IMR-90 (cell line): ENCODE measurements around the gene NOX3. TPM values are rescaled to one million over a fixed set of nuclear protein-coding genes. Genes with fewer than 3 reads are reported as not detected.

Source experiments
- ATAC-seq: fragments of 200-7000 bp; cut with Tn5 transposase; 2 replicates; pipeline ENCODE4 v1.9.1; 2020; ENCODE audit warnings: low read depth, mild to moderate bottlenecking, moderate library complexity
- BruUV-seq: library from RNA; stranded (reverse); fragments of 400-500 nt; replicated peaks from 2 replicates; lab custom pipeline; 2021; lab: Mats Ljungman, UMichigan
- CTCF ChIA-PET: fragments of 300-600 bp; formaldehyde crosslinking; extraction: SDS; loops from one replicate; lab custom pipeline; 2021; ENCODE audit warnings: antibody characterized with exemption; lab: Yijun Ruan, JAX
- POLR2A ChIA-PET: fragments of 300-600 bp; sonication (Branson Sonifier 250); formaldehyde crosslinking; loops from one replicate; lab custom pipeline; 2022; ENCODE audit warnings: antibody characterized with exemption; ENCODE audit not compliant: unreplicated experiment; lab: Charles Lee
- DNase-seq: peaks from one replicate; pipeline ENCODE4 v3.0.0; 2013
- H2AFZ ChIP-seq: replicated peaks from 2 replicates; pipeline ENCODE3; 2013; ENCODE audit warnings: low read length, mild to moderate bottlenecking; ENCODE audit not compliant: poor library complexity
- H2AK5ac ChIP-seq: 2 replicates; pipeline ENCODE4 v1.6.1; 2013; ENCODE audit warnings: low read depth, low read length, inconsistent platforms
- H2AK9ac ChIP-seq: replicated peaks from 2 replicates; pipeline ENCODE3; 2013; ENCODE audit warnings: mild to moderate bottlenecking, low read depth, low read length, moderate library complexity; ENCODE audit not compliant: poor library complexity
- H2BK120ac ChIP-seq: 2 replicates; pipeline ENCODE4 v1.6.1; 2013; ENCODE audit warnings: low read depth, low read length, inconsistent platforms
- H2BK15ac ChIP-seq: 3 replicates; pipeline ENCODE4 v1.6.1; 2013; ENCODE audit warnings: low read depth, low read length, inconsistent platforms
- H2BK20ac ChIP-seq: 2 replicates; pipeline ENCODE4 v1.6.1; 2013; ENCODE audit warnings: low read depth, mild to moderate bottlenecking, inconsistent platforms, low read length, moderate library complexity
- H2BK5ac ChIP-seq: 2 replicates; pipeline ENCODE4 v1.6.1; 2013; ENCODE audit warnings: mild to moderate bottlenecking, low read depth, low read length, inconsistent platforms; ENCODE audit not compliant: poor library complexity, severe bottlenecking
- H3K14ac ChIP-seq: replicated peaks from 2 replicates; pipeline ENCODE4 v1.6.1; 2013; ENCODE audit warnings: low read depth, low read length, inconsistent platforms
- H3K18ac ChIP-seq: 2 replicates; pipeline ENCODE4 v1.6.1; 2013; ENCODE audit warnings: low read depth, low read length, control low read depth
- H3K23ac ChIP-seq: 2 replicates; pipeline ENCODE4 v1.6.1; 2013; ENCODE audit warnings: low read depth, low read length, inconsistent platforms
- H3K27ac ChIP-seq: 2 replicates; pipeline ENCODE4 v1.5.1; 2013; ENCODE audit warnings: mild to moderate bottlenecking, control low read depth, low read length; ENCODE audit not compliant: insufficient read depth
- H3K27me3 ChIP-seq: 2 replicates; pipeline ENCODE4 v1.6.1; 2013; ENCODE audit warnings: low read length; ENCODE audit not compliant: control insufficient read depth, insufficient read depth
- H3K36me3 ChIP-seq: 2 replicates; pipeline ENCODE4 v1.6.1; 2013; ENCODE audit warnings: low read length, mixed read lengths; ENCODE audit not compliant: control insufficient read depth, insufficient read depth
- H3K4ac ChIP-seq: 2 replicates; pipeline ENCODE4 v1.6.1; 2013; ENCODE audit warnings: low read depth, low read length, inconsistent platforms
- H3K4me1 ChIP-seq: 2 replicates; pipeline ENCODE4 v1.6.1; 2013; ENCODE audit warnings: low read length, mixed read lengths; ENCODE audit not compliant: control insufficient read depth, insufficient read depth
- H3K4me2 ChIP-seq: 2 replicates; pipeline ENCODE4 v1.6.1; 2013; ENCODE audit warnings: low read depth, mild to moderate bottlenecking, control low read depth, low read length, moderate library complexity
- H3K4me3 ChIP-seq: 2 replicates; pipeline ENCODE4 v1.5.1; 2013; ENCODE audit warnings: low read depth, mild to moderate bottlenecking, control low read depth, low read length, moderate library complexity; ENCODE audit not compliant: insufficient read depth
- H3K56ac ChIP-seq: 2 replicates; pipeline ENCODE4 v1.6.1; 2013; ENCODE audit warnings: low read length, inconsistent platforms; ENCODE audit not compliant: insufficient read depth; ENCODE audit errors: extremely low read depth
- H3K79me1 ChIP-seq, 2 experiments: 2 replicates each; pipeline ENCODE4 v1.6.1; 2013; ENCODE audit warnings: low read length in 2 of 2, inconsistent platforms in 1 of 2, low read depth in 1 of 2
- H3K9ac ChIP-seq: 2 replicates; pipeline ENCODE4 v1.6.1; 2013; ENCODE audit warnings: low read depth, low read length, control low read depth
- H3K9me1 ChIP-seq: 2 replicates; pipeline ENCODE4 v1.6.1; 2013; ENCODE audit warnings: low read length, inconsistent platforms; ENCODE audit not compliant: insufficient read depth
- H3K9me3 ChIP-seq: 2 replicates; pipeline ENCODE4 v1.6.1; 2013; ENCODE audit warnings: low read length; ENCODE audit not compliant: control insufficient read depth, insufficient read depth
- H4K20me1 ChIP-seq: 2 replicates; pipeline ENCODE4 v1.6.1; 2013; ENCODE audit warnings: low read length, inconsistent platforms; ENCODE audit not compliant: insufficient read depth
- H4K5ac ChIP-seq: 2 replicates; pipeline ENCODE4 v1.6.1; 2013; ENCODE audit warnings: mild to moderate bottlenecking, low read depth, low read length, control low read depth
- H4K8ac ChIP-seq, 2 experiments: 2 replicates each; pipeline ENCODE4 v1.6.1; 2013; ENCODE audit warnings: low read depth in 2 of 2, low read length in 2 of 2, control low read depth in 1 of 2, inconsistent platforms in 1 of 2
- H4K91ac ChIP-seq: 2 replicates; pipeline ENCODE4 v1.6.1; 2013; ENCODE audit warnings: low read depth, low read length, inconsistent platforms; ENCODE audit not compliant: insufficient read depth
- BHLHE40 ChIP-seq: fragments of 150-350 bp; IDR thresholded peaks from 2 replicates; pipeline ENCODE4 v1.6.1; 2016; ENCODE audit warnings: mild to moderate bottlenecking, low read depth, low read length
- MAFK ChIP-seq: IDR thresholded peaks from 2 replicates; pipeline ENCODE4 v1.6.1; 2012; ENCODE audit warnings: low read depth, low read length, improper control_type of control experiment
- MAZ ChIP-seq: IDR thresholded peaks from 2 replicates; pipeline ENCODE4 v1.6.1; 2012; ENCODE audit warnings: low read depth, mild to moderate bottlenecking, low read length, improper control_type of control experiment, moderate library complexity, borderline replicate concordance
- POLR2A ChIP-seq: IDR thresholded peaks from 2 replicates; pipeline ENCODE4 v1.6.1; 2012; ENCODE audit warnings: mild to moderate bottlenecking, low read depth, low read length
- RFX5 ChIP-seq: IDR thresholded peaks from 2 replicates; pipeline ENCODE4 v1.8.0; 2012; ENCODE audit warnings: low read depth, mild to moderate bottlenecking, low read length, moderate library complexity
- SMC3 ChIP-seq: fragments of 150-350 bp; IDR thresholded peaks from 2 replicates; pipeline ENCODE4 v1.6.1; 2016; ENCODE audit warnings: low read depth, mild to moderate bottlenecking, antibody characterized with exemption, low read length, moderate library complexity
- WGBS, 2 experiments: methylation state at CpG; one replicate each; pipeline versions ENCODE4 v1.1.5 to v1.1.7; 2013; ENCODE audit warnings: missing lambda C conversion rate in 2 of 2; ENCODE audit not compliant: insufficient read length in 1 of 2; ENCODE audit errors: extremely low coverage in 2 of 2; 5-methylcytosine and 5-hydroxymethylcytosine counted together
- dilution Hi-C: fragments of 300-500 bp; cut with HindIII; formaldehyde crosslinking; loops from one replicate; pipeline ENCODE4 v1.14.3; 2018; ENCODE audit warnings: low sequenced_read_pairs; ENCODE audit not compliant: unreplicated experiment
- in situ Hi-C: fragments of 300-500 bp; cut with MboI; formaldehyde crosslinking; loops from 3 replicates; pipeline ENCODE4 v1.14.3; 2019; ENCODE audit warnings: low sequenced_read_pairs, inconsistent platforms, mixed read lengths
- intact Hi-C: fragments of 100-400 bp; cut with micrococcal nuclease; formaldehyde crosslinking; loops from 2 replicates; pipeline ENCODE4 v1.10.0; 2022
- polyA plus RNA-seq, 3 experiments: library from polyadenylated mRNA; depleted of rRNA; stranded (reverse); fragments of >200 nt; gene quantifications; 2 replicates each; pipeline ENCODE4 v1.2.3, GENCODE V29; 2012; ENCODE audit warnings: low replicate concordance in 1 of 3
- total RNA-seq: library from RNA; depleted of rRNA; stranded (reverse); fragments of >200 nt; gene quantifications from 2 replicates; pipeline ENCODE4 v1.2.3, GENCODE V29; 2012
- TF ChIP-seq, protein P1 (sequence below): conservative IDR thresholded peaks from 2 replicates; pipeline ENCODE4 v1.5.1; 2012; ENCODE audit warnings: mild to moderate bottlenecking, low read depth, low read length, improper control_type of control experiment

The NOX3 gene
- total and polyA plus RNA-seq, 2 of the 4 experiments (the other 2 are of a cell fraction), result not detected

DNA sequence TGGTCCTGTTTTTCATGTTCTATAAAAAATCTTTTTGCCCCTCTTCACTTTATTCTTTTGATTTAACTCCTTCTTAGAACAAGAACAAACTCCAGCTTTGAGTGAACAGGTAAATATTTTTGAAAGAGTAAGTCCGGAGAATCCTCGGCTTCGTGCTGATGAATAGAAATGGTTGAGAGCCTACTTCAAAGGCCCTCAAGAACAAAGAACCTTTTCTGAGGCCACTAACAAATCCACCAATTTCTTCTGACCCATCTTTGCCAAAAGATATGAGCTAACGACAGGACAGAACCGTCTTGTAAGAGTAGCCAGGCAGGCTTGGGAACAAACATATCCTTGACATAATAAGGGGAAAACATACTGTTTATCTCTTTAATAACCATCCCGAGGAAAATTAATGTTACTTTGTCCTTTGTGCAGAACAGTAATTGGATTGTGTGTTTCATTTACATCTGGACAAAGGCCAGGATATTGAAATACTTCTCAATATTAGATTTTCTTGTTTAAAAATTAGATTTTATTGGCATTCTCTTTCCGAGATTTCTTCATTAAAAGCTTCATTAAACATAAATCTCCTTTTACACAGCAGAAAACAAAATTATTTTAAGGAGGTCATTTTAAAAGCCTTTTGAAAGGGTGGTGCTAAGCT is 52.9 kb downstream of the NOX3 start:
- no peak overlapping the region for H2AK5ac ChIP-seq
- no peak overlapping the region for H3K14ac ChIP-seq
- no peak overlapping the region for H2BK5ac ChIP-seq
- 0 out of 2 replicates have a peak, but pooled peaks cover 3% of the 10 kb centered on the region for H3K9me1 ChIP-seq
- no peaks in the 10 kb centered on the region for H3K36me3 ChIP-seq
- no peak overlapping the region for H4K8ac ChIP-seq
- TF ChIP-seq, protein P1, sequence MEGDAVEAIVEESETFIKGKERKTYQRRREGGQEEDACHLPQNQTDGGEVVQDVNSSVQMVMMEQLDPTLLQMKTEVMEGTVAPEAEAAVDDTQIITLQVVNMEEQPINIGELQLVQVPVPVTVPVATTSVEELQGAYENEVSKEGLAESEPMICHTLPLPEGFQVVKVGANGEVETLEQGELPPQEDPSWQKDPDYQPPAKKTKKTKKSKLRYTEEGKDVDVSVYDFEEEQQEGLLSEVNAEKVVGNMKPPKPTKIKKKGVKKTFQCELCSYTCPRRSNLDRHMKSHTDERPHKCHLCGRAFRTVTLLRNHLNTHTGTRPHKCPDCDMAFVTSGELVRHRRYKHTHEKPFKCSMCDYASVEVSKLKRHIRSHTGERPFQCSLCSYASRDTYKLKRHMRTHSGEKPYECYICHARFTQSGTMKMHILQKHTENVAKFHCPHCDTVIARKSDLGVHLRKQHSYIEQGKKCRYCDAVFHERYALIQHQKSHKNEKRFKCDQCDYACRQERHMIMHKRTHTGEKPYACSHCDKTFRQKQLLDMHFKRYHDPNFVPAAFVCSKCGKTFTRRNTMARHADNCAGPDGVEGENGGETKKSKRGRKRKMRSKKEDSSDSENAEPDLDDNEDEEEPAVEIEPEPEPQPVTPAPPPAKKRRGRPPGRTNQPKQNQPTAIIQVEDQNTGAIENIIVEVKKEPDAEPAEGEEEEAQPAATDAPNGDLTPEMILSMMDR, result no peak
- TF ChIP-seq BHLHE40, result no peak
- TF ChIP-seq MAZ, result no peak
- TF ChIP-seq MAFK, result no peak
- no peak for TF ChIP-seq POLR2A
- no peak for TF ChIP-seq SMC3
- TF ChIP-seq RFX5, result no peak
- dilution Hi-C loops, result no loop called here
- H3K27me3 ChIP-seq, result no peaks in the 10 kb centered on the region
- DNase-seq, result no peak
- H4K5ac ChIP-seq, result no peak overlapping the region
- in situ Hi-C loops, result no loop called here
- no peak for ATAC-seq
- BruUV-seq, result no TSS peak
- no peak overlapping the region for H3K9ac ChIP-seq
- H3K23ac ChIP-seq, result no peak overlapping the region
- H2BK15ac ChIP-seq, result no peak overlapping the region
- CTCF ChIA-PET, result interaction anchor here (0.7 to 1.0 kb wide), 2 partner anchors 17 to 45 kb away, joined by 3 to 4 read pairs; no protein-coding TSS in a partner anchor
- no peak overlapping the region for H3K18ac ChIP-seq
- no peak overlapping the region for H3K4me2 ChIP-seq
- H4K20me1 ChIP-seq, result no peaks in the 10 kb centered on the region
- POLR2A ChIA-PET, result no interaction called here
- no peak overlapping the region for H3K56ac ChIP-seq
- no peak overlapping the region for H4K91ac ChIP-seq
- H2AFZ ChIP-seq, result no peak overlapping the region
- H2BK20ac ChIP-seq, result no peak overlapping the region
- no peaks in the 10 kb centered on the region; the same call in 1 of the 2 replicates for H3K4me1 ChIP-seq
- no peaks in the 10 kb centered on the region for H3K9me3 ChIP-seq
- intact Hi-C loops, result no loop called here
- no peak overlapping the region for H2AK9ac ChIP-seq
- H3K27ac ChIP-seq, result no peak overlapping the region
- no peak overlapping the region for H3K4ac ChIP-seq
- H3K79me1 ChIP-seq, result no peaks in the 10 kb centered on the region
- H2BK120ac ChIP-seq, result no peak overlapping the region
- no CpG with 5 or more reads among the region's 7 CpGs for WGBS, 2 experiments
- H3K4me3 ChIP-seq, result no peak overlapping the region
